ENCODE data around the gene FLNB.

FLNB gene

DNA sequence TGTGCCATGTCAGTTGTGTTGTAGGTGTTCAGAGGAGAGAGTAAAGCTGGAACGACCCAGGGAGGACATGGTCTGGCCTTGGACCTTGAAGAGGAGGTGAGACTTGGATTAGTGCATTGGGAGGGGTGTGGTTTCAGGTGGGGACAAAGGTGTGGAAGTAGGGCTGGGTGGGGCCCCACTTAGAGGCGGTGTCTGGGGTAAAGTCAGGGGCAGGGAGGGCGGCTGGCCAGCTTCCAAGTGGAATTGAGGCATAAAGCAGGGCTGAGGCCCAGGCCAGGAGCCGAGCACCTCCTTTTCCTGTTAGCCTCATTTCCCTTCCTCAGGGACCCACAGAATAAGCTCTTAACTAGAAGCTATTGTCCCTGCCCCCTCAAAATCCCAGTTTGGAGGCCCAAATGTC, 36.2 kb upstream of the FLNB start:
- in situ Hi-C loops (cut with MboI; ENCODE audit: low pct_unique_long_range_greater_than_20kb, low sequenced_read_pairs, unreplicated experiment): no loop called here
- no peak for DNase-seq (ENCODE audit: low spot score)
- TF ChIP-seq, protein P1, sequence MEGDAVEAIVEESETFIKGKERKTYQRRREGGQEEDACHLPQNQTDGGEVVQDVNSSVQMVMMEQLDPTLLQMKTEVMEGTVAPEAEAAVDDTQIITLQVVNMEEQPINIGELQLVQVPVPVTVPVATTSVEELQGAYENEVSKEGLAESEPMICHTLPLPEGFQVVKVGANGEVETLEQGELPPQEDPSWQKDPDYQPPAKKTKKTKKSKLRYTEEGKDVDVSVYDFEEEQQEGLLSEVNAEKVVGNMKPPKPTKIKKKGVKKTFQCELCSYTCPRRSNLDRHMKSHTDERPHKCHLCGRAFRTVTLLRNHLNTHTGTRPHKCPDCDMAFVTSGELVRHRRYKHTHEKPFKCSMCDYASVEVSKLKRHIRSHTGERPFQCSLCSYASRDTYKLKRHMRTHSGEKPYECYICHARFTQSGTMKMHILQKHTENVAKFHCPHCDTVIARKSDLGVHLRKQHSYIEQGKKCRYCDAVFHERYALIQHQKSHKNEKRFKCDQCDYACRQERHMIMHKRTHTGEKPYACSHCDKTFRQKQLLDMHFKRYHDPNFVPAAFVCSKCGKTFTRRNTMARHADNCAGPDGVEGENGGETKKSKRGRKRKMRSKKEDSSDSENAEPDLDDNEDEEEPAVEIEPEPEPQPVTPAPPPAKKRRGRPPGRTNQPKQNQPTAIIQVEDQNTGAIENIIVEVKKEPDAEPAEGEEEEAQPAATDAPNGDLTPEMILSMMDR (IDR thresholded peaks at IDR 0.05; ENCODE audit: extremely low read depth, insufficient read depth, missing control alignments): no peak

DNA sequence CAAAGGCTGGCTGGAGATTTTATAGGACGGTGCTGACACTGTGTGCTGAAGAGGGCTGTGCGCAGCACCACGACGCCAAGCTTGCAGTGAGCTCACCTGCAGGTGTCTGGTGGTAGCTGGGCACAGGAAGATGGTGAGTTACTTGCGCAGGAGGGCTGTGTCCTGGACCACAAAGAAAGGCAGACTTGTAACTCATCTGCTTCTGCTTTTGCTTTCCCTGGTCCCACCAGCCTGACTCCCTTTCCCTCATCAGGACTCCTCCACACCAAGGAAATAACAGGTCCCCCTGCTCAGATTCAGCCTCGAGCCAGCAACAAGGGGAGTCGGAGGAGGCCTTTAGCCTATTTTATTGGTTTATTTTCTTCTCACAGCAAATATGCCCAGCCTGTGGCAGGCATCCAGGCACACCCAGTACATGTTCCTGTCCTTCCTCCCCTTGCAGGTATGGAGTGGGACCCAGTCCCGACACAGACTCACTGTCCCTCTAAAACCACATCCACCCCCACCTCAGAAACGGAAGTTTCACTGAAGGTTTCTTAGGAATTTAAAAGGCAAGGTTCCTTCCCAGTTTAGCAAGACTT, 35.6 kb upstream of the FLNB start:
- TF ChIP-seq, protein P1 (IDR thresholded peaks at IDR 0.05; ENCODE audit: extremely low read depth, insufficient read depth, missing control alignments): no peak
- DNase-seq (ENCODE audit: low spot score): no peak
- in situ Hi-C loops (cut with MboI; ENCODE audit: low pct_unique_long_range_greater_than_20kb, low sequenced_read_pairs, unreplicated experiment): no loop called here

DNA sequence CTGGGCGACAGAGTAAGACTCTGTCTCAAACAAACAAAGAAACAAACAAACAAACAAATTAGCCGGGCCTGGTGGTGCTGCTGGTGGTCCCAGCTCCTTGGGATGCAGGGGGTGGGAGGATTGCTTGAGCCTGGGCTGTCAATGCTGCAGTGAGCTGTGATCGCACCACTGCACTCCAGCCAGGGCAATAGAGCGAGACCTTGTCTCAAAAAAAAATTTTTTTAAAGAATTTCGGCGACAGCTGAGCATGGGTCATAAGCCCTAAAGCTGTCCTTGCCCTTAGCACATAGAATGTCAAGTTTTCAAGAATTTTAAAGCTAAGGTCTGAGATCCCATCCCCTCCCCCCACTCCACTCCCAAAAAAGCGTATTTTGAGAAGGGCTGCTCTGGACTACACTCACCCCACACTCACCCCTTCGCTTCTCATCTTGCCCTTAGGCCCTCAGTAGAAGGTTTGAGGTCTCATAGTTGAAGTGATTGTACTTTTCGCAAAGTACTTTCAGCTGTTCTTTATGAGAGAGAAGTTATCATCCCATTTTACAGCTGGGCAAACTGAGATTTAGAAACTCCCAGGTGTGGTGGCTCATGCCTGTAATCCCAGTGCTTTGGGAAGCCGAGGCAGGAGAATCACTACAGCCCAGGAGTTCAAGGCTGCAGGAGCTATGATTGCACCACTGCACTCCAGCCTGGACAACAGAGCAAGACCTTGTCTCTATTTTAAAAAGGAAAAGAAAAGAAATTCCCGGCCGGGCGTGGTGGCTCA, 34.3 kb upstream of the FLNB start:
- DNase-seq (ENCODE audit: low spot score): no peak
- in situ Hi-C loops (cut with MboI; ENCODE audit: low pct_unique_long_range_greater_than_20kb, low sequenced_read_pairs, unreplicated experiment): no loop called here
- TF ChIP-seq, protein P1 (IDR thresholded peaks at IDR 0.05; ENCODE audit: extremely low read depth, insufficient read depth, missing control alignments): no peak

DNA sequence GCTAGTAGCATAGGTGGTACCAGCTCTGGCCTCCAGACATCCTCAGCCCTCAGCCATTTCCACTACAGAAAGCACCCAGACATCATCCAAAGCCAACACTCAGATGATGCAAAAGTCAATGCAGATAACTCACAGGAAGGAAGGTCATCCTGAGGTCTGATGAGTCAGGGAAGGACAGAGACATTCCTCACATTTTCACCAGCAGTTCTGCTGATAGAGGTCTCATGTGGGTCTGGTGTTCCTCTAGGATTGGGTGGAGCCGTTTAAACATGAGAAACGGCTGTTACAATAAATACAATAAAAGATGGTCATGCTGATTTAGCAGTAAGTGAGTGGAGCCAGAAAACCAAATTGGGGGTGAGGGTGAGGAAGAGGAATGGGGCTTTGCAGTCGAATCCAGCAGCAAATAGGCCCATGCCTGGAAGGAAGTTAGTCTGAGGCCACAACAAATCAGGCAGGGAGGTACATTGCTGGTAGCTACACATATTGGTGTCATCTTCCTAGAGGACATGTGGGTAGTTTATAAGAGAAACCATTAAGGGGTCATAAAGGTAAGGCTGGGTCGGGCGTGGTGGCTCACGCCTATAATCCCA, 33.3 kb upstream of the FLNB start:
- in situ Hi-C loops (cut with MboI; ENCODE audit: low pct_unique_long_range_greater_than_20kb, low sequenced_read_pairs, unreplicated experiment): no loop called here
- TF ChIP-seq, protein P1 (IDR thresholded peaks at IDR 0.05; ENCODE audit: extremely low read depth, insufficient read depth, missing control alignments): no peak
- no peak for DNase-seq (ENCODE audit: low spot score)

DNA sequence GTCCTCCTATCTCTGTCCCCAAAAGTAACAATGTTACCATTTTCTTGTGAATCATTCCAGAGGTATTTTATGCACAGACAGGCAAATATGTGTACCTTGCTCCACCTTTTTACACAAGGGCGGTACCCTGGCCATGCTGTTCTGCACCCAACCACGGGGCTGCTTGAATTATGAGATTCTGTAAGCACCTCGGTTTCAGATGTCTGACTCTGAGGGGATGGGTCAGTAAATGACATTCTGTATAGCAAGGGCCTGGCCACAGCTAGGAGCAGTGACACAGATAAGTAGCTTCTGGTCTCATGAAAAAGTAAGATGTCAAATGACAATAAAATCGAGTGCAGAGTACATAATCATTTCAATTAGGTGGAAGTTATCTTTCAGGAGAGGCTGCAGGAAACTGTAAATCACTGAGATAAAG, 30.4 kb upstream of the FLNB start:
- TF ChIP-seq, protein P1 (IDR thresholded peaks at IDR 0.05; ENCODE audit: extremely low read depth, insufficient read depth, missing control alignments): no peak
- no peak for DNase-seq (ENCODE audit: low spot score)
- in situ Hi-C loops (cut with MboI; ENCODE audit: low pct_unique_long_range_greater_than_20kb, low sequenced_read_pairs, unreplicated experiment): no loop called here

DNA sequence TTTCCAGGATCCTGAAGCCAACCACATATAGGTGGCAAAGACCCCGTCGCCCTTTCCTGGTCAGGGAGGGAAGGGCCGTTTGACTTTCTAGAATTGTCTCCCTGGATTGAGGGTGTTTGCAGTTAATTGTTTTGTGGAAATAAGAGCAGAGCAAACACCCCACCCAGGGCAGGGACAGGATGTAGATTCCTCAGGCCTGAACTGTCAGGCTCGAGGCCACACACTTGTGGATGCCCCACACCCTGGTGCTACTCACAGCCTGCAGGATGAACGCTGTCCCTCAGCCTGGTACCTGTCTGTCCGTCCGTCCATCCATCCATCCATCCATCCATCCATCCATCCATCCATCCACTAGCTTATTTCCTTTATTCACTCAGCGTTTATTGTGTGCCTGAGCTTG, 29.9 kb upstream of the FLNB start:
- TF ChIP-seq, protein P1 (IDR thresholded peaks at IDR 0.05; ENCODE audit: extremely low read depth, insufficient read depth, missing control alignments): no peak
- no peak for DNase-seq (ENCODE audit: low spot score)
- in situ Hi-C loops (cut with MboI; ENCODE audit: low pct_unique_long_range_greater_than_20kb, low sequenced_read_pairs, unreplicated experiment): no loop called here
